Right lobe of liver (tissue), 4 donors: ENCODE measurements around the gene KREMEN1.

Experiments
- POLR2A ChIP-seq: fragments of 450-650 bp; IDR thresholded peaks from one replicate; pipeline ENCODE4 v1.6.1; 2017; ENCODE audit warnings: antibody characterized with exemption, mild to moderate bottlenecking
- TF ChIP-seq, protein P1 (sequence below), 4 donors: fragments of 200-600 bp in 3 of 4; fragments of 450-650 bp in 1 of 4; IDR thresholded peaks; one replicate each; pipeline versions ENCODE4 v1.5.1 to v1.8.0; 2016 to 2022; ENCODE audit warnings: antibody characterized with exemption in 4 of 4, mild to moderate bottlenecking in 2 of 4
- donor health status: DM: no; HTN: no; CAD: no.
- donor health status: DM: no; HTN: no; CAD: no.
- donor health status: DM: no; HTN: yes; CAD: no.

DNA sequence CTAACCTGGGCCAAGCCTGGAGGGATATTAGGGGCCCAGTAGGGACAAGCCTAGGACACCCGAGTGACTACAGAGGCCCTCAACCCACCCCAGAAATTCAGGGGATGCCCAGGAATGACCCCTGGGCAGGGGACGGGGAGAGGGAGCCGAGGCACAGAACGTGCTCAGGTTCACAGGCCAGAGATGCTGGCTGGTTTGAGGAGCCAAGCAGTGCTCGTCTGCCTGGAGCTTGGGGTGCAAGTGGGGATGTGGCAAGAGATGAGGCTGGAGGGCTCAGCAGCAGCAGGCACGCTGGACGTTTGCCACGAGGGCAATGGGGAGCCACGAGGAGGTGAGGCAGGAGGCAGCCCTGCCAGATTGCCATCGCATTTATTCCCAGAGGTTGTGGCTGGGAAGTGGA lies 98.9 kb downstream of the KREMEN1 start:
- TF ChIP-seq, protein P1, sequence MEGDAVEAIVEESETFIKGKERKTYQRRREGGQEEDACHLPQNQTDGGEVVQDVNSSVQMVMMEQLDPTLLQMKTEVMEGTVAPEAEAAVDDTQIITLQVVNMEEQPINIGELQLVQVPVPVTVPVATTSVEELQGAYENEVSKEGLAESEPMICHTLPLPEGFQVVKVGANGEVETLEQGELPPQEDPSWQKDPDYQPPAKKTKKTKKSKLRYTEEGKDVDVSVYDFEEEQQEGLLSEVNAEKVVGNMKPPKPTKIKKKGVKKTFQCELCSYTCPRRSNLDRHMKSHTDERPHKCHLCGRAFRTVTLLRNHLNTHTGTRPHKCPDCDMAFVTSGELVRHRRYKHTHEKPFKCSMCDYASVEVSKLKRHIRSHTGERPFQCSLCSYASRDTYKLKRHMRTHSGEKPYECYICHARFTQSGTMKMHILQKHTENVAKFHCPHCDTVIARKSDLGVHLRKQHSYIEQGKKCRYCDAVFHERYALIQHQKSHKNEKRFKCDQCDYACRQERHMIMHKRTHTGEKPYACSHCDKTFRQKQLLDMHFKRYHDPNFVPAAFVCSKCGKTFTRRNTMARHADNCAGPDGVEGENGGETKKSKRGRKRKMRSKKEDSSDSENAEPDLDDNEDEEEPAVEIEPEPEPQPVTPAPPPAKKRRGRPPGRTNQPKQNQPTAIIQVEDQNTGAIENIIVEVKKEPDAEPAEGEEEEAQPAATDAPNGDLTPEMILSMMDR (IDR thresholded peaks at IDR 0.05), result no peak
- TF ChIP-seq POLR2A, result no peak
